ENCODE results near the gene SMCR8. TPM values are rescaled to one million over a fixed set of nuclear protein-coding genes. Genes with fewer than 3 reads are reported as not detected.

Gene SMCR8
- total and polyA plus RNA-seq, 2 of the 13 experiments (the other 11 are each of a cell fraction or from before 2014, with no cell fraction given) = 7.6 to 11.8 TPM

GRCh38 chr17:18363101-18364049 lies 48.3 kb downstream of the SMCR8 start, which contains the start of gene SHMT1 (continued):
- TF ChIP-seq RCOR2 (CRISPR knock-in tag; IDR thresholded peaks at IDR 0.05) (no peak), MED8 (CRISPR knock-in tag; IDR thresholded peaks at IDR 0.05; ENCODE audit: insufficient replicate concordance) (no peak), TRIM24 (CRISPR knock-in tag; IDR thresholded peaks at IDR 0.05) (no peak), ZNF382 (CRISPR knock-in tag; IDR thresholded peaks at IDR 0.05; ENCODE audit: borderline replicate concordance) (no peak), U2AF2 (IDR thresholded peaks at IDR 0.05; ENCODE audit: low read depth, low read length) (no peak), TP53 (CRISPR knock-in tag; conservative IDR thresholded peaks at IDR 0.05) (0 out of 2 replicates have a peak, but pooled peaks have one; percentile 18), ZMYM2 (CRISPR knock-in tag; IDR thresholded peaks at IDR 0.05) (no peak; the same call in 1 of the 2 replicates), POLR2AphosphoS2 (IDR thresholded peaks at IDR 0.05; ENCODE audit: low read depth, low read length) (no peak), HNF4G (IDR thresholded peaks at IDR 0.05; ENCODE audit: borderline replicate concordance, low read depth, low read length) (0 out of 2 replicates have a peak, but pooled peaks have one; percentile 13), HNF4G (CRISPR knock-in tag; IDR thresholded peaks at IDR 0.05; ENCODE audit: borderline replicate concordance, low read depth) (0 out of 2 replicates have a peak, but pooled peaks have one; percentile 28), ZSCAN22 (CRISPR knock-in tag; IDR thresholded peaks at IDR 0.05) (no peak), RBAK (CRISPR knock-in tag; IDR thresholded peaks at IDR 0.05) (no peak), SMARCC2 (IDR thresholded peaks at IDR 0.05) (no peak), CENPBD1 (CRISPR knock-in tag; IDR thresholded peaks at IDR 0.05; ENCODE audit: borderline replicate concordance, low read depth) (no peak), ZNF274 (CRISPR knock-in tag; IDR thresholded peaks at IDR 0.05) (no peak), SATB2 (CRISPR knock-in tag; IDR thresholded peaks at IDR 0.05) (no peak), ZNF839 (CRISPR knock-in tag; IDR thresholded peaks at IDR 0.05; ENCODE audit: borderline replicate concordance) (no peak), SMAD1 (CRISPR knock-in tag; IDR thresholded peaks at IDR 0.05; ENCODE audit: borderline replicate concordance, low read depth) (peak; percentile 86; the same call in 1 of the 2 replicates), ZNF788 (CRISPR knock-in tag; IDR thresholded peaks at IDR 0.05; ENCODE audit: borderline replicate concordance) (peak; percentile 29; the same call in 1 of the 2 replicates), ZNF430 (CRISPR knock-in tag; IDR thresholded peaks at IDR 0.05) (peak; percentile 92), MEF2D (CRISPR knock-in tag; IDR thresholded peaks at IDR 0.05) (no peak; the same call in none of the 2 replicates), HDAC1 (CRISPR knock-in tag; IDR thresholded peaks at IDR 0.05) (peak; percentile 96), STAT5B (CRISPR knock-in tag; IDR thresholded peaks at IDR 0.05) (no peak), PREB (CRISPR knock-in tag; IDR thresholded peaks at IDR 0.05) (no peak), GLI4 (CRISPR knock-in tag; IDR thresholded peaks at IDR 0.05; ENCODE audit: borderline replicate concordance) (no peak), TOE1 (CRISPR knock-in tag; IDR thresholded peaks at IDR 0.05) (peak; percentile 45; the same call in 1 of the 2 replicates), CEBPG (CRISPR knock-in tag; IDR thresholded peaks at IDR 0.05) (no peak)
- TF ChIP-seq, protein P1, sequence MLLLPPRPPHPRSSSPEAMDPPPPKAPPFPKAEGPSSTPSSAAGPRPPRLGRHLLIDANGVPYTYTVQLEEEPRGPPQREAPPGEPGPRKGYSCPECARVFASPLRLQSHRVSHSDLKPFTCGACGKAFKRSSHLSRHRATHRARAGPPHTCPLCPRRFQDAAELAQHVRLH (CRISPR knock-in tag; IDR thresholded peaks at IDR 0.05; ENCODE audit: borderline replicate concordance, low read depth) = no peak
- TF ChIP-seq, protein P2, sequence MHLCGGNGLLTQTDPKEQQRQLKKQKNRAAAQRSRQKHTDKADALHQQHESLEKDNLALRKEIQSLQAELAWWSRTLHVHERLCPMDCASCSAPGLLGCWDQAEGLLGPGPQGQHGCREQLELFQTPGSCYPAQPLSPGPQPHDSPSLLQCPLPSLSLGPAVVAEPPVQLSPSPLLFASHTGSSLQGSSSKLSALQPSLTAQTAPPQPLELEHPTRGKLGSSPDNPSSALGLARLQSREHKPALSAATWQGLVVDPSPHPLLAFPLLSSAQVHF (CRISPR knock-in tag; IDR thresholded peaks at IDR 0.05) = no peak
